ENCODE results near the gene LPP.

LPP gene

DNA sequence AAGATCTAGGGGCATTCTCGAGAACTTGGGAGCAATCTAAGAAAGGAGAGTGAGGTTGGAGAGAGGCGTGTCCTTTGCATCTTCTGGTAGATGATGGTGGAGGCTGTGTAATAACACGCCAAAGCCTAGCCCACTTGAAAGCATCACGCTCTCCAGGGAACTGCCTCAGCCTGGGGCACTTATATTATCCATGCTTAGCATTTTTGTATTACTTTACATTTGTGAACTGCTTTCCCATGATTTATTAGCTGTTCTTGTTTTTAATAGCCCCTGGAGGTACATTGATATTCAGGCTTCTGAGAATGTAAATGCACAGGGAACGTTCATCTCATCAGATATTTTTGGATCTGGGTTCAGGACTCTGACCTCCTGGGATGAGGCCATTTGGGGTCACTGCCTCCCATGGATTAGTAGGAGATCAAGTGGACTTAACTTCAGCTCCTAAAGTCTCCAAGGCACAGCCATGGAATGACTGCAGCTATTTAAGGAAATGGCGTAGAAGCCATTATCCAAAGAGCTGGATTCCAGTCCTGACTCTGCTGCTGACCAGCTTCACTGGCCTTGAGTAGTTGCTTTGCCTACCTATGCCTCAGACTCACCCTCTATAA is 124.9 kb downstream of the LPP start:
- no peak for DNase-seq

DNA sequence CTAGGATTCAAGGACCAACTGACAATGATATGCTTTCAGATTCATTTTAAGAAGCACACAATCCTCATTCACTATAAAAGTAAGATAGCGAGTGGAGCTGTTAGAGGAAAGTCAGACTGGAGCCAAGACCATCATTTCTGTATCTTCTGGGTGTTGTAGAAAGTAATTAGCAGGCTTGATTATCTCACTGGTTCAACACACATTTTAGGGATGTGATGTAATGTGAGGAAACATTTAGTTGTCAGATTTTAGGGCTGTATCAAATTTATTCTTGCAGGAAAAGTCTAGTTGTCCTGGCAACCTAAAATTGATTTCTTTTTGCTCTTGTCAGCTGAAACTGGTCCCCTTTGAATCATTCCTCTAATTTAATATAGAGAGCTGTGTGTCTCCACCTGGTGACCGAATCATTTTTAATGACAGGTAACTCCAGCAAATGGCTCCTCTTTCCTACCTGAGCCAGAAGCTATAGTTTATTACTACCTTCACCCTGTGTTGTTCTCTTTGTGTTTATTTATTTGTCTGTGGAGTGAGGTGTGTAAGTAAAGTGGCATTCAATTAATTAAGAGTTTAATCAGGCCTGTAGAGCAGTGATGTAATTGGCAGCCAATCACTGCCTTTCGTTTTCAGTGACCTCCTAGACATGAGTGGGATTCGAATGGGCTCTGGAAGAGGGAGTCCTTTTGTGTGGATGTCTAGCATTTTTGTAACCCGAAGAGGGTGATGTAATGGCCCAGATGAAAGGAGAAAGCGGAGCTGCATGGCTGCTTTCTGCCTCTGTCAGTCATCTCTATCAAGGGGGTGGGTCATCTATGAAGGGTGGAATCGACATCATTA is 125.8 kb downstream of the LPP start:
- DNase-seq: no peak

DNA sequence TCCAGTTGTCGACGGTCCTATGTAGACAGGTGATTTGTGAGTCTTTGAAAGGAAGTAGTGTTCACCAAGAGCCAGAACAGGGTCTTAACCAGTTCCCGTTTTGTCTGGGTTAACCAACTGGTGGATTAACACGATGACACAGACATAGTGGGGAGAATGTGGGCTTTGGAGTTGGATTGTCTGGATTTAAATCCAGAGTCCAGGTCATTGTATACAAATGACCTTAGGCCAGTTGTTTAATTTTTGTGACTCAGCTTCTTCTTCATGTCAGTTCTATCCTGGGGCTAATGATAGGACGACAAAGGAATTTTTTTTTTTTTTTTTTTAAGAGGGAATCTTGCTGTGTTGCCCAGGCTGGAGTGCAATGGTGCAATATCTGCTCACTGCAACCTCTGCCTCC is 126.7 kb downstream of the LPP start:
- no peak for DNase-seq

DNA sequence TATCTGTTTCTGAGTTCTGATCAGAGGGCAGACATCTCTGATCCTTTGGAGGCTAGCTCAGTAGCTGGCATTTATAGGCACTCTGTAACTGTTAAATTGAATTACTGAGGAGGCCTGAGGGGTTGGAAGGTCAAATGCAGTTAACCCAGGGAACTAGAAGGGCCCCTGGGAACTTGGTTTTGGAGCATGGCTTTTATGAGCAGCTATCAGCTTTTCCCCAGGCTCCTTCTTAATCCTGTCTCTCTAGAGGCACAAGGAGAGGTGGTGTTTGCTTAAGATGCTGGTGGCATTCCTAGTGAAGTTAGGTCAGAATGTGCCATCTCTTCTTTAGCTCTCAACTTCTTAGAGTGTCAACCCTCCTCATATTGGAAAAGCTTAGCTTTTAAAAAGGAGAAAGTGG is 128.9 kb downstream of the LPP start:
- no peak for DNase-seq

DNA sequence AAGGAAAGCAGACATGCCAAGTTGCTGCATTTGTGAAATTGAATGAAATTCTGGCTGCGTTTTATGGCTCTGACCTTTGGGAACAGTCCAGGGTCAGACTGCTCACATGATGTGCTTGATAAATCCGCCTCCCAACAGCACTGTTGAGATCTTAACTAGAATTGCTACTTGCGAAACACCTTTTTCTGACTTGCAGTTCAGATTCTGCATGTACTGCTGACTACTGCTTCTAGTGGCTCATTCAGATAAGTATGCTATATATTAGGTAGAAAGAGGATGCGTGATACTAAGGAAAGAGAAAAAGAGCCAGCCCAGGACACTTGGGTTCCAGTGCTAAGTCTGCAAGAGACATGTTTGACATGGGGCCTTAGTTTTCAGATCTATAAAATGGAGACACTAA is 129.4 kb downstream of the LPP start:
- DNase-seq: no peak

DNA sequence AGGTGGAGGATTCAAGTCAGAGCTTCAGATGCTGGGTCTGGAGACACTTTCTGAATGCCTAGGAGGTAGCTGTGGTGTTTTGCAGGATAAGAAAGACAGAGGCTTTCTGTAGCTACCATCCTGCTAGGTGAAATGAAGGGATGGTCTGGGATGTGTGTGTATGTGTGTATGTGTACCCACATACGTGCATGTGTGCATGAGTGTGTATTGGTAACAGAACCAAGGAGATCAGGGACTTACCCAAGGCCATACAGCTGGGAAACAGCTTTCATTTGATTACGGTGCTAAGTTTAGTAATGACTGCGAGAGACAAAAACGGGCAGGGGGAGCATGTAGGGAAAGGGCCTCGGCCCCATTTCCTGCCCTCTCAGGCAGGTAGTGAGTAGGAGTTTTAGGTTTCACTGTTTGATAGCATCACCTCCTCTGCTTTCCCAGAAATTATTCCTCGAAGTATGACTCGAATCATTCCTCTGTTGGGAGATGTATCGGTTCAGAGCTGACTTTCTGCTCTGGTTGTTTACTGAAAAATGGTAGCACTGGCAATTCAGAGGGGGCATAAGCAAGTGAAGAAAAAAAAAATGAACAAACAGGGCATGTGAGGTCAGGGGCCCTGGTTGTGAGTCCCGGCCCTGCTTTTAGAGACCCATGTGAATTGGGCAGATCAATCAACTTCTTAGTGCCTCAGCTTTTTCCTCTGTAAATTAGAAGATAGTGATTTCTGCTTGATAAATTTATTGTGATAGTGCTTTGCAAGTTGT is 130.7 kb downstream of the LPP start:
- no peak for DNase-seq

DNA sequence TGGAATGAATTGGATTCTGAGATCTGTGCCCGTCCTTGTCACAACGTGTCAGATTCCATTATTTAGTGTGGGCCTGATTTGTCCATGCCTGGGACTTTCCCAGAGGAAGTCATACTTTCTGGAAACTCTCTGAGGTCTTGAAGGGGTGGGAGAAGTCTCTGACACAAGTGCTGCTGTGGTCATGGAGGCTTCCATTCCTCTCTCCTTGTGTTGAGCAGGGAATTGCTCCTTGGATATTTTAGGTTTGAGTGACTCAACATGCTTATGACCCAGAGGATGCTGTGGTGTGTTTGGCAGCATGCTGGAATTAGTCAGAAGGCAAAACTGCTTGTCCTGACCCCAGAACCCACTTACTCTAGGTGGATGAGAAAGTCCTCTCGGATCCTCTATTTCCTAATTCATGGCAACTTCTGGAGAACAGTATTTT is 132.1 kb downstream of the LPP start:
- DNase-seq: no peak

DNA sequence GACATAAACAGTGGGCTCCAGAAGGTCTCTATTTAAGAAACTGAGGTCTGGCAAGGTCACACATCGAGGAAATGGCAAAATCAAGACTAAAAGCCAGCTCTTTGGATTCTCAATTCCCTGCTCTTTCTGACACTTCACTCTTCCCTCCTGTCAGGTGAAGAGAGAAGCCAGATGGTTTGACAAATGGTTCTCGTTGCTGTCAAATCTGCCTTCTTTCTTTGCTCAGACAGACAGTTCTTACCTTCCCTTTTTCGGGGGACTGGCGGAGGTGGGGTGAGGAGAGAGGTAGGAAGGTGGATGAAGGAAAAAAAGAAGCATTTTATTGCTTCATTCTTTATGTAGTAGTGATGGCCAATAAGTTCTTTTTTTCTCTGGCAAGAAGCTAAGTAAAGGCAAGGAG is 133.4 kb downstream of the LPP start:
- no peak for DNase-seq

DNA sequence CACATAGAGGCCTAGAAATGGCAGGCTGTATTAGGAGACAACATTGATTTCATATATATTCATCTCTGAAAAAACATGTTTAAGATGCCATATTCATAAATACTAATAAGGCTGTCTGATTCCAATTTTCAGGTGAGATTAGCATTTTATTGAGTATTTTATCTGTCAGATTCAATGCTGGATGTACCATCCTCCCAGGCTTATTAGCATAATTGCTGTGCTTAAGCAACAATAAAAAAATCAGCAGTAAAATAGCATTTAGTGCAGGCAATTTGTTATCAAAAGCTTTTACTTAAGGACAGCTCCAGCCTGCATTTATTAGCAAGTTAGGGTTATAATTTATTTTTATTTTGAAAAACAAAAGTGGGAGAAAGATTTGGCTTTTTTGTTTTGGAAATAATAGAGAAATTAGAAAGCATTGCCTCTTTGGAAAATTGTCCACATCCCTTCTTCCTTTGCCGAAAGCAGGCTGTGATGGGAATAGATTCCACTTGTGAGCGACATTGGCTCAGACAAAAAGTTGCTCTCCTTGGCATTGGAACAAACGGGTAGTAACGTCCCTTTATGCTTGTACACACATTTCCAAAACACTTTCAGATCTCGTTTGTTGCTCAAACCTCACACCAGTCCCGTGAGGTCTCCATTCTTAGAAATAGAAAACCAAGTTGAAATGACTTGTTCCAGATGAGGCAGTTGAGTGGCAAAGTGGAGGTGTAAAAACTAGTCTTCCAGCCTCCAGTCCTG is 134.0 kb downstream of the LPP start:
- no peak for DNase-seq

DNA sequence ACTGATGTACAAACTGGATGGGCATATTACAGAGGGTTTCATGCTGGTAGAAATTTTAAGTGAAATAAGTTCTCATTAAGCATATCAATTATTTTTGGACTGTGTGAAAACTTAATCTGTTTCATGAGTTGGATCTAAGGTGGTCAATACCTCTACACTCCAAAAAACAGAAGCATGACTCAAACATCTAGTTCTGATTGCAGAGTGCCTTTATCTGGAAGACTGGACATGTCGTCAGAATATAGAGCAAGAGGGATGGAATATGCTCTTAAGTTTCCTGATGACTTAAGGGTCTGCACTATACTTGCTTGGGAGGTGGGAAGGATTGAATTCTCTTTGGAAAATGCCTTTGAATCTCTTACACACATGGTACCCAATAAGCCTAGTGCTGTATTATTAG is 138.3 kb downstream of the LPP start:
- no peak for DNase-seq

DNA sequence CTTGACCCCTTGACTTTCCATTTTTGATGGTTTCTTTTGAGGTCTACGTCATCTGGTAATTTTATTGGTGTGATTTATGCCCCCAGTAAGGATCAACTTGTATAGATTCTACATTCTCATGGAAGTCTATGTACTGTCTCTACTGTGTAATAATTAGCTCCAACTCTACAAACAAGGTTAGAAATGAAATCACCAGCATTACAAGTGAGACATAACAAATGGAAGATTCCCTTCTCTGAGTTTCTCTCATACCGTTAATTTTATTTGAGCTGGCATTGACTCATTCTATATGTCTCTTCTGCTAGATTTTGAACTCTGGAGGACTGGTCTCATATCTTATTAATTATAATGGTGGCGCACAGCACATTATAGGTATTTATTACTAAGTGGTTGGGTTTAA is 138.9 kb downstream of the LPP start:
- DNase-seq: no peak

DNA sequence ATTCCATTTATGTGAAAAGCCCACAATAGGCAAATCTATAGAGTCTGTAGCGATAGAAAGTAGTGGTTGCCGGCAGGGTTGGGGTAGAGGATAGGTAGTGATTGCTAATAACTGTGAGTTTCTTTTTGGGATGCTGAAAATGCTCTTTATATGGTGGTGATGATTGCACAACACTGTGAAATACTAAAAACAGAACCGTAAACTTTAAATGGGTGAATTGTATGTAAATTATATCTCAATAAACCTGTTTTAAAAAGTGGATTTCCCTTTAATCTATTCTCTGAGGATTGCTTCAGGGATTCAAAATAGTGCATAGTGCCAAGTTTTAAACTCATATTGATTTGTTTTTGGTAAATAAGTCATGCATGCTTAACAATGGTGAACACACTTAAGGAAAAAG is 140.2 kb downstream of the LPP start:
- DNase-seq: no peak

DNA sequence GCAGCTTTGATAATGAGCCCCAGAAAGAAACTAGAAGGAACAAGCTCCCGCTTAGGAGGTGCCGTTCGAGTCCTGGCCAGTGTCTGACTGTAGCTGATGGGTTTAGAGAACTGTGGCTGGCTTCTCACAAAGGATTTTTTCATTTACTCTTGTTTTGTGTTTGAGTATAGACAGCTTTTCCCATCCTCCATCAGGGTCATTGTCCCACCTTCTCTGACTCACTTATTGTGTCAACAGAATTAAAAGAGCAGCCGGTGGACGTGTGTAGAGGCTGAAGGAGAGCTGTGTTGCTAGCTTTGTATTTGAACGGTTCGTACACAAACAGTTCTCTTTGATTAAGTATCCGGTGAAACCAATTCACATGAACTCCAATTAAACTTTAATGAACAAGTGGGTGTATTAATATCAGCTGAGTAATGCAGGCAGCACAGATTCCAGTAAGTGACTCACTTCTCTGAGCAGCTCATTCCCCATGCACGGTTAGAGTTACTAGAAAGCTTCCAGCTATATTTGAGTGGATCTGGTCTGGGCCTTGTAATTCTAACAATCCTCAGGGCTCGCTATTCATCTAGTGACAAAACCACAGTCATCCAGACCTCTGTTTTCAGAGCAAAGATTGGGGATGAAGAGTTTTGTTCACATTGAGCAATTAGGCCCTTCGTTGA is 141.0 kb downstream of the LPP start:
- DNase-seq: peak; percentile 28

DNA sequence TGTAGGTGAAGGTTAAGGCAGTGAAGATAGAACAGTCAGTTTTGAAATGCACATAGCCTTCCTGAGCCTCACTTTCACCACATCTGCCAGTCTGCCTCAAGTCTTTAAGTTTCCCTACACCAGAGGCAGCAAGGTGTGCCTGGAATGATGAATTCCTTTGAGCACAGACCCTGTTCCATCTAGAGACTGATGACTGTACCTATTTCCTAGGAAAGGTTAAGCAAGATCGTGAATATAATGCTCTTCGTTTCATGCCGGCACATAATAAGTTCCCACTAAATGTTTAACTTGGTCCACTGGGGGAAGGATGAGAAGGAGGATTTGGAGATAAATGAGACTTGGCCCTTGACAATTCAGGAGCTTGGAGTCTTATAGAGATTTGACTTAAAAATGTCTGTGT is 141.9 kb downstream of the LPP start:
- DNase-seq: no peak

DNA sequence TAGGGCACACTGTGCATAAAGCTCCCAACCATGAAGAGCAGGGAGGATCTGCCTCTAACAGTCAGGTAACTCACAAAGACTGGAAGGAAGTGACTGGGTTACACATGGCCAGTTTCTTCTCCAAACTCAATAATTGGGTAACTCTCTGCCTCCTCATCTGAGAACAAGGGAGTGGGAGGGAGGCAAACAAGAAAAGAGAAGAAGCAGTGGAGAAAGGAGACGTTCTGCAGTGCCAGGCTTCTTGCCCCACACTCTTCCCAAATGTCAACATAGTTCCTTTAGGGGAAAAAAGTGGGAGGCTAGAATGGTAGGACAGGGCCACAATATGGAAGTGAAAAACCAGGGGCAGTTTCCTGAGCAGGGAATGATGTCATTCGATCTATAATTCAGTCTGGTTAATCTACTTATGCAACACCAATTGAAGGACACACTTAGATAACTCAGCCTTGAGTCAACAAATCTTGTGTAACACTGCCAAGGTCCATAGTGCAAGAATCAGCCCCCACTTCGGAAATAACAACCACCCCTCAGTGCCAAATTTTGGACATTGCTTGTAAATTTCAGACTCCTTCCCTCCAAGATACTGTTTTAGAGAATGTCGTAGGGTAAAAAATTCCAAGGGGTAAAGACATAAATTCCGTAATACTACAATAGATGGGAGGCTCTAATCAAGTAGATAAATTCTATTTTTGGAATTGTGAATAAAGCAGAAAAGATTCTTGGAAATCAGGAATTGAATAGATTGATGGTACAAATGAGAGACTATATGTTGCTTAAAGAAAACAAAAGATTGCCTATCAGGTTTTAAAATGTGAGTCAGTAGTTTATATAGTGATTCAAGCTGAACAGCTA is 143.0 kb downstream of the LPP start:
- no peak for DNase-seq

DNA sequence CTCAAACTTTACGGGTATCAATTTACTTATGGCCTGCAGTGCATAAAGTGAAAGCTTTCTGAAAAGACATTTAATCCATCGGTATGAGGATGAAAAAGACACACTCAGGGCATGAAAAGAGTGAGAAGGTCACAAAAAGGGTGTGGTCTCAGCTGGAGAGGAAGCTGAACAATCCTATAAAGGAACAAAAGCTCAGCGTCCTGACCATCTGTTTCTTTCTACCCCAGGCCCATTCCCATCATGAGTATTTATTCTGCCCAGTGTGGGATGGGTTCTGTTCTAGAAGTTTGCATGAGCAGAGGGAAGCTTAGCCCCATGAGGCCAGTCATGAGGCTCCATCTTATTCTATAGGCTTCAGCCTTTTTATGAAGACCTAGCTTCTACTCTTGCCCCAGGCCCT is 144.6 kb downstream of the LPP start:
- no peak for DNase-seq

DNA sequence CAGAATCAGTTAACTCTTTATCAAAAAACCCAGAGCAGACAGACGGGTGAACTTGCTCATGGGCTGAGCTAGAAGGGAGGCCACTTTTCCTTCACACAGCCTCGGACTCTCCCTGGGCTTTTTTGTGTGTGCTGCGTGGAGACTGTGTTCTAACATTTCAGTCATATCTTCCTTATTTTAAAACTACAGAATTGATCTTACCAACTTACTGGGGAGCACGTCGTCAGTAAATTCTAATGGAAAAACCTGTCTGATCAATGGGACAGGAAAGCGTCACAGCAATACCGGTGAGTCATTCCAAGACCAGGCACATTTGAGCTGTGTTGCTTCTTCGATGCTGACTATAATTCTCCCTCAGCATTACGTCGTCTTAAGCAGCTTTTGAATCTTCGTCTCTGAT is 145.1 kb downstream of the LPP start:
- no peak for DNase-seq

DNA sequence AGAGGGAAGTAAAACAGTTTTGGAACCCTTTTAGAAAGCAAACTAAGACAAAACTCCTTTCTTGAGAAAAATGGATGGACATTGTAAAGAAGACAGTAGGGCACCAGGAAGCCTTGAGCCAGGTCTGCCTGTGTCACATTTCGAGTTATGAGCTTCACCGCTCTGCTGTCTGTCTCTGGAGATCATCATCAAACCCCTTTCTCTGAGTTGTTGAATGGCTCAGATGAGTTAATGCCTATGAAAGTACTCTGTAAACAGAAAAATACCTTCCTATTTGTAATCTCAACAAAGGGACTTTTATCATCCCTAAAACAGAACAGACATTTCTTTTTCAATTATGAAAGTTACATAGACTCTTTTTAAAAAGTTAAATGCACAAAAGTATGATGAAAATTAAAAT is 145.8 kb downstream of the LPP start:
- DNase-seq: no peak

DNA sequence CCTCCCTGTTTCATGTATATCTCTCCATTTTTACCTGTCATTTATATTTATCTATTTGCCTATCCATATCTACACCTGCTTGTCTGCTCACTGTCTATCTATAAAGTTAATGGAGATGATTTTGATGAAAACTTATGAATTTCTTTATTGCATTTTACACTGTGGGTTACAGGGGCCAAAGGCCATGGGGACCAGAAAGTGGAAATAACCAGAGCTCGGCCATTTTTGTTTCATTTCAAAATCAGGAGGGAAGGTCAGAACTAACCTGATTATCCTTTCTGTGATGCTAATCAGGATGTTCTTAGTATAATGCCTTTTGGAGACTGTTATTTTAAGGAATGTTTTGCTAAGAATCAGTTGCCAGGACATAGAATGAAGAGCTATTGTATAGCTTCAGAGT is 147.2 kb downstream of the LPP start:
- no peak for DNase-seq

DNA sequence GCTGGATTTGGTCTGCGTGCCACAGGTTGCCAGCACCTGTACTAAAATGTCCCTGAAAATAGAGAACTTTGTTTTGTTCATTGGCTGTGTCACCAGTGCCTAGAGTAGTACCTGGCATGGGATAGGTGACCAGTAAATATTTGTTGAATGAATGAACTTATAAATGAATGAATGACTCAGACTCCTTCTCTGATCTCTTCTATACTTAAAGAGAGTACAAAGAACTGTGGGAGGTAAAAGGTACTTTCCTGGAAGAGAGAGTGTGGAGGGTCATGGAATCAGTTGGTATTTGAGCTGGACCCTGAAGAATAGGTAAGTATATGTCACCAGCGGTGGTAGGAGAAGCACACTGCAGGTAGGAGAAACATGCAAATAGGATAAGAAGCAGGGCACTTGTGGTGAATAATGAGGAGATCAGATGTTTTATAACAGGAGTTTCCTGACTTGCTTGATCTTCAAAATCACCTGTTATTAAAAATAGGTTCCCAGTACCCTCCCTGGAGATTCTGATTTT is 149.4 kb downstream of the LPP start:
- DNase-seq: no peak

DNA sequence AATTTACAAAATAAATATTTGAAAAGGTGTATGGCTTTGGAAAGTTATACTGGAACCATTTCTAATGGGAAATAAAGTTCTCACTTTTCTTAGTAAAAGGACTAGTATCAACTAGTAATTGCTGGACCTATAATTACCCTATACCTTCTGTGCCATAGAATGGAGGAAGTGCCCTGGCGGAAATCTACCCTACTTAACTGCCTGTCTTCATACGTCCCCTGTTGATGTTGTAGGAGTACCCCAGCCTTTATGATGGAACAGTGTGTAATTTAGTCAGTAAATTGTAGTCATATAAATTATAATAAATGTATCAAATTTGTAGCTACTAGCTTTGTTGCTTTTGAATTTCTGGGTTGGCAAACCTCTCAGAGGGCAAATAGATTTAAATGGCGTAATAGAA is 149.9 kb downstream of the LPP start:
- no peak for DNase-seq

DNA sequence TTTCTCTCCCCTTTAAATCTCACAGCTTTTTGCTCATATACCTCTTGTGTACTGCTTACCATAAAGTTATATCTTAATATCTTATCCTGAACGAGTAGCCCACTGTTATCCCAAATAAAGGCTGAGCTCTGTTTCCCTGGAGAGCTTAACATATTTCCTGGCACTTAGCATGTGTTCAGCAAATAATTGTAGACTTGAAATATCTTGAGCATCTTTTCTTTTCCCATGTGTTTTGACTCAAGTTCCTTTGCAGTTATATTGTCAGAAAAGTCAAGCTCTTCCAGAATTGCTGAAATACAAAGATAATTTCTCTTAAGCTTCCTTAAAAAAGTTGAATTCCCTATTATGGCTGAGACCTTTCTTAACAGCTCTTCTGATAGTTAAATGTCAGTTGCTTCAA is 150.5 kb downstream of the LPP start:
- DNase-seq: no peak

Data from right hindlimb (tissue), 1 donor.